ENCODE results near the gene SERINC5.
"Not testable (repeated sequence)": the region's sequence is repeated elsewhere in the genome, so short reads cannot be mapped to it uniquely, and the experiment has no call there.

Gene SERINC5

GRCh38 chr5:80139466-80139972, 116.3 kb downstream of the SERINC5 start:
- no peak for DNase-seq (ENCODE audit: low read depth in 3 of 3)

GRCh38 chr5:80138486-80138885, 117.4 kb downstream of the SERINC5 start:
- no peak for DNase-seq (ENCODE audit: low read depth in 3 of 3)

GRCh38 chr5:80136798-80137197, 119.0 kb downstream of the SERINC5 start:
- DNase-seq (ENCODE audit: low read depth in 3 of 3): not testable (repeated sequence)

GRCh38 chr5:80134876-80135275, 121.0 kb downstream of the SERINC5 start:
- no peak for DNase-seq (ENCODE audit: low read depth in 3 of 3)

GRCh38 chr5:80129146-80129545, 126.7 kb downstream of the SERINC5 start:
- DNase-seq (ENCODE audit: low read depth in 3 of 3): no peak

- DNase-seq (ENCODE audit: low read depth in 3 of 3): no peak
These were observed 127.7 kb downstream of the SERINC5 start for GRCh38 chr5:80128141-80128540.

GRCh38 chr5:80127116-80127552, 128.7 kb downstream of the SERINC5 start:
- no peak for DNase-seq (ENCODE audit: low read depth in 3 of 3)

GRCh38 chr5:80125962-80126480, 129.8 kb downstream of the SERINC5 start:
- DNase-seq (ENCODE audit: low read depth in 3 of 3): no peak

GRCh38 chr5:80125022-80125961, 130.6 kb downstream of the SERINC5 start:
- no peak for DNase-seq (ENCODE audit: low read depth in 3 of 3)

GRCh38 chr5:80124121-80124918, 131.5 kb downstream of the SERINC5 start:
- DNase-seq (ENCODE audit: low read depth in 3 of 3): no peak

- no peak for DNase-seq (ENCODE audit: low read depth in 3 of 3)
These were observed 133.3 kb downstream of the SERINC5 start for GRCh38 chr5:80122579-80122978.

GRCh38 chr5:80119372-80119771, 136.5 kb downstream of the SERINC5 start:
- no peak for DNase-seq (ENCODE audit: low read depth in 3 of 3)

- DNase-seq (ENCODE audit: low read depth in 3 of 3): no peak
These were observed 138.4 kb downstream of the SERINC5 start for GRCh38 chr5:80117446-80117845.

GRCh38 chr5:80116465-80116864, 139.4 kb downstream of the SERINC5 start:
- DNase-seq (ENCODE audit: low read depth in 3 of 3): no peak

GRCh38 chr5:80116000-80116399, 139.8 kb downstream of the SERINC5 start:
- DNase-seq (ENCODE audit: low read depth in 3 of 3): no peak

- no peak for DNase-seq (ENCODE audit: low read depth in 3 of 3)
These were observed 141.0 kb downstream of the SERINC5 start for GRCh38 chr5:80114860-80115259.

GRCh38 chr5:80111376-80111990, 144.4 kb downstream of the SERINC5 start:
- DNase-seq (ENCODE audit: low read depth in 3 of 3): not testable (repeated sequence)

- no peak for DNase-seq (ENCODE audit: low read depth in 3 of 3)
These were observed 146.0 kb downstream of the SERINC5 start for GRCh38 chr5:80109646-80110478.

GRCh38 chr5:80106916-80107315, 148.9 kb downstream of the SERINC5 start:
- no peak for DNase-seq (ENCODE audit: low read depth in 3 of 3)

GRCh38 chr5:80105698-80106439, 150.0 kb downstream of the SERINC5 start:
- DNase-seq (ENCODE audit: low read depth in 3 of 3): no peak
